Left renal pelvis (tissue), 4 donors: Measurements from ENCODE around the gene TTC38. TPM values are rescaled to one million over a fixed set of nuclear protein-coding genes. Genes with fewer than 3 reads are reported as not detected.
"Not testable (repeated sequence)": the region's sequence is repeated elsewhere in the genome, so short reads cannot be mapped to it uniquely, and the experiment has no call there.

Source experiments
- DNase-seq, 4 donors: peaks; one replicate each; pipeline ENCODE4 v3.0.0-alpha.2; 2013; ENCODE audit warnings: low read depth in 4 of 4, low spot score in 3 of 4
- polyA plus RNA-seq, 4 donors: library from polyadenylated mRNA; unstranded; fragments of 120-200 nt; gene quantifications; one replicate each; pipeline ENCODE4 v1.2.1, GENCODE V29; 2013; ENCODE audit not compliant: insufficient read length in 4 of 4

The TTC38 gene
- polyA plus RNA-seq, 4 donors: 26.1 to 62.7 (median 47.4) TPM

GRCh38 chr22:46244771-46245170 lies 23.0 kb upstream of the TTC38 start:
- DNase-seq: no peak

GRCh38 chr22:46245511-46245910 lies 22.3 kb upstream of the TTC38 start:
- no peak for DNase-seq

- DNase-seq: no peak
These were observed 21.6 kb upstream of the TTC38 start for GRCh38 chr22:46246178-46246577.

GRCh38 chr22:46247443-46247975 lies 20.3 kb upstream of the TTC38 start:
- no peak for DNase-seq

GRCh38 chr22:46250035-46250782 lies 17.6 kb upstream of the TTC38 start, which contains the start of gene CDPF1:
Gene CDPF1, minus strand, starts transcription at chr22:46250293. Its CDS starts 2,009 bp downstream, at chr22:46248284.
- DNase-seq: peak; percentile 60 to 77 (median 72)

GRCh38 chr22:46250783-46251125 lies 17.1 kb upstream of the TTC38 start:
- no peak for DNase-seq

- no peak for DNase-seq
These were observed 16.5 kb upstream of the TTC38 start for GRCh38 chr22:46251266-46251665.

GRCh38 chr22:46251816-46252380 lies 15.9 kb upstream of the TTC38 start:
- no peak for DNase-seq

- DNase-seq: no peak
These were observed 11.3 kb upstream of the TTC38 start for GRCh38 chr22:46256358-46256958.

GRCh38 chr22:46259374-46259773 lies 8.4 kb upstream of the TTC38 start:
- DNase-seq: no peak

GRCh38 chr22:46260038-46260437 lies 7.8 kb upstream of the TTC38 start:
- no peak for DNase-seq

GRCh38 chr22:46262449-46263215 lies 5.2 kb upstream of the TTC38 start:
- DNase-seq: no peak

- DNase-seq: no peak
These were observed 4.6 kb upstream of the TTC38 start, which contains the start of gene PKDREJ for GRCh38 chr22:46263216-46263590. Gene PKDREJ, minus strand, starts transcription at chr22:46263343. Its CDS starts 21 bp downstream, at chr22:46263322.

- not testable (repeated sequence) for DNase-seq
These were observed 3.3 kb upstream of the TTC38 start for GRCh38 chr22:46264520-46264919.

GRCh38 chr22:46265627-46266026 lies 2.2 kb upstream of the TTC38 start:
- DNase-seq: not testable (repeated sequence)

GRCh38 chr22:46269564-46269963 lies 1.8 kb downstream of the TTC38 start:
- DNase-seq: no peak

- DNase-seq: no peak
These were observed 4.4 kb downstream of the TTC38 start for GRCh38 chr22:46272196-46272595.

- DNase-seq: no peak
These were observed 5.1 kb downstream of the TTC38 start for GRCh38 chr22:46272762-46273431.

- no peak for DNase-seq
These were observed 5.8 kb downstream of the TTC38 start for GRCh38 chr22:46273432-46274148.

- no peak for DNase-seq
These were observed 6.6 kb downstream of the TTC38 start for GRCh38 chr22:46274381-46274780.
